ENCODE results near the gene ARHGEF5.

DNA sequence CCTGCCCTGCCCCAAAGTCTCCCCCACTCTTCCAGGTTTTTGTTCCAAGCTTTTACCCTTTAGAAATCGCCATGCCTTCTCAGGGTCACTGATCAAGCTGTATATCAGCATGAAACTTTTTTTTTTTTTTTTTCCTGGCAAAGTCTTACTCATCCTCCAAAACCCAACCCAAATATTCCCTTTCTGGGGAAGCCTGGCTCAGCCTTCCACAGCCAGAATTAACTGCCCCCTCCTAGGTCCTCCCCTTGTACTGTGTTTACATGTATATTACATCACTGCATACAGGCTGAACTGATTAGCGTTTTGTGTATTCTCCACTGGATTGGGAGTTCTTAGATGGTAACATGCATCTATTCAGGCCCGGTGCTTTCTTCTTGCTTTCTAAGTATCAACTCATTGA, 52.9 kb downstream of the ARHGEF5 start:
- TF ChIP-seq, protein P1, sequence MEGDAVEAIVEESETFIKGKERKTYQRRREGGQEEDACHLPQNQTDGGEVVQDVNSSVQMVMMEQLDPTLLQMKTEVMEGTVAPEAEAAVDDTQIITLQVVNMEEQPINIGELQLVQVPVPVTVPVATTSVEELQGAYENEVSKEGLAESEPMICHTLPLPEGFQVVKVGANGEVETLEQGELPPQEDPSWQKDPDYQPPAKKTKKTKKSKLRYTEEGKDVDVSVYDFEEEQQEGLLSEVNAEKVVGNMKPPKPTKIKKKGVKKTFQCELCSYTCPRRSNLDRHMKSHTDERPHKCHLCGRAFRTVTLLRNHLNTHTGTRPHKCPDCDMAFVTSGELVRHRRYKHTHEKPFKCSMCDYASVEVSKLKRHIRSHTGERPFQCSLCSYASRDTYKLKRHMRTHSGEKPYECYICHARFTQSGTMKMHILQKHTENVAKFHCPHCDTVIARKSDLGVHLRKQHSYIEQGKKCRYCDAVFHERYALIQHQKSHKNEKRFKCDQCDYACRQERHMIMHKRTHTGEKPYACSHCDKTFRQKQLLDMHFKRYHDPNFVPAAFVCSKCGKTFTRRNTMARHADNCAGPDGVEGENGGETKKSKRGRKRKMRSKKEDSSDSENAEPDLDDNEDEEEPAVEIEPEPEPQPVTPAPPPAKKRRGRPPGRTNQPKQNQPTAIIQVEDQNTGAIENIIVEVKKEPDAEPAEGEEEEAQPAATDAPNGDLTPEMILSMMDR (IDR thresholded peaks at IDR 0.05 in 2 of 3, conservative IDR thresholded peaks at IDR 0.05 in 1 of 3; ENCODE audit: control insufficient read depth in 2 of 3, extremely low read depth in 1 of 3, insufficient read depth in 1 of 3, low read depth in 3 of 3, low read length in 3 of 3): no peak
- TF ChIP-seq, protein P2, sequence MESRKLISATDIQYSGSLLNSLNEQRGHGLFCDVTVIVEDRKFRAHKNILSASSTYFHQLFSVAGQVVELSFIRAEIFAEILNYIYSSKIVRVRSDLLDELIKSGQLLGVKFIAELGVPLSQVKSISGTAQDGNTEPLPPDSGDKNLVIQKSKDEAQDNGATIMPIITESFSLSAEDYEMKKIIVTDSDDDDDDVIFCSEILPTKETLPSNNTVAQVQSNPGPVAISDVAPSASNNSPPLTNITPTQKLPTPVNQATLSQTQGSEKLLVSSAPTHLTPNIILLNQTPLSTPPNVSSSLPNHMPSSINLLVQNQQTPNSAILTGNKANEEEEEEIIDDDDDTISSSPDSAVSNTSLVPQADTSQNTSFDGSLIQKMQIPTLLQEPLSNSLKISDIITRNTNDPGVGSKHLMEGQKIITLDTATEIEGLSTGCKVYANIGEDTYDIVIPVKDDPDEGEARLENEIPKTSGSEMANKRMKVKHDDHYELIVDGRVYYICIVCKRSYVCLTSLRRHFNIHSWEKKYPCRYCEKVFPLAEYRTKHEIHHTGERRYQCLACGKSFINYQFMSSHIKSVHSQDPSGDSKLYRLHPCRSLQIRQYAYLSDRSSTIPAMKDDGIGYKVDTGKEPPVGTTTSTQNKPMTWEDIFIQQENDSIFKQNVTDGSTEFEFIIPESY (IDR thresholded peaks at IDR 0.05): no peak
- TF ChIP-seq FOS (IDR thresholded peaks at IDR 0.05; ENCODE audit: borderline replicate concordance, extremely low read depth, insufficient read length) (no peak), RAD21 (IDR thresholded peaks at IDR 0.05; ENCODE audit: insufficient read depth, low read depth, low read length) (no peak), EZH2 (IDR thresholded peaks at IDR 0.05; ENCODE audit: borderline replicate concordance, control insufficient read depth, low read depth, low read length) (no peak), CBFB (IDR thresholded peaks at IDR 0.05; ENCODE audit: low read depth) (no peak)
- TF ChIP-seq, protein P3, sequence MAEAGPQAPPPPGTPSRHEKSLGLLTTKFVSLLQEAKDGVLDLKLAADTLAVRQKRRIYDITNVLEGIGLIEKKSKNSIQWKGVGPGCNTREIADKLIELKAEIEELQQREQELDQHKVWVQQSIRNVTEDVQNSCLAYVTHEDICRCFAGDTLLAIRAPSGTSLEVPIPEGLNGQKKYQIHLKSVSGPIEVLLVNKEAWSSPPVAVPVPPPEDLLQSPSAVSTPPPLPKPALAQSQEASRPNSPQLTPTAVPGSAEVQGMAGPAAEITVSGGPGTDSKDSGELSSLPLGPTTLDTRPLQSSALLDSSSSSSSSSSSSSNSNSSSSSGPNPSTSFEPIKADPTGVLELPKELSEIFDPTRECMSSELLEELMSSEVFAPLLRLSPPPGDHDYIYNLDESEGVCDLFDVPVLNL (IDR thresholded peaks at IDR 0.05; ENCODE audit: low read depth, low read length): no peak

All from GM12878 (cell line).